Liver (tissue), 9 donors: ENCODE measurements around the gene TACSTD2. TPM values are rescaled to one million over a fixed set of nuclear protein-coding genes. Genes with fewer than 3 reads are reported as not detected.

Experiments used
- DNase-seq: peaks from one replicate; pipeline ENCODE4 v3.0.0-alpha.2; 2017; ENCODE audit warnings: low spot score
- H3K27ac ChIP-seq, 2 donors: one replicate each; pipeline ENCODE4 v1.7.0; 2013; ENCODE audit warnings: inconsistent platforms in 2 of 2, low read length in 2 of 2, control low read depth in 1 of 2, low read depth in 1 of 2, mild to moderate bottlenecking in 1 of 2
- H3K27me3 ChIP-seq, 4 donors: one replicate each; pipeline versions ENCODE4 v1.6.1 to v1.7.0; 2013; ENCODE audit warnings: low read length in 3 of 4, inconsistent platforms in 1 of 4, mild to moderate bottlenecking in 1 of 4, moderate library complexity in 1 of 4; ENCODE audit not compliant: control insufficient read depth in 4 of 4, insufficient read depth in 4 of 4
- H3K36me3 ChIP-seq, 4 donors: one replicate each; pipeline versions ENCODE4 v1.6.1 to v1.7.0; 2013; ENCODE audit warnings: low read length in 3 of 4, mild to moderate bottlenecking in 3 of 4, low read depth in 1 of 4, moderate library complexity in 1 of 4; ENCODE audit not compliant: control insufficient read depth in 4 of 4, insufficient read depth in 3 of 4
- H3K4me1 ChIP-seq, 4 donors: one replicate each; pipeline versions ENCODE4 v1.6.1 to v1.7.0; 2013; ENCODE audit warnings: low read length in 3 of 4, mild to moderate bottlenecking in 3 of 4, moderate library complexity in 1 of 4; ENCODE audit not compliant: control insufficient read depth in 4 of 4, insufficient read depth in 4 of 4
- H3K4me3 ChIP-seq, 3 donors: one replicate each; pipeline versions ENCODE4 v1.6.1 to v1.7.0; 2013; ENCODE audit warnings: low read length in 3 of 3, control low read depth in 1 of 3, low read depth in 1 of 3, mild to moderate bottlenecking in 1 of 3
- H3K9ac ChIP-seq, 2 donors: one replicate each; pipeline ENCODE4 v1.7.0; 2013; ENCODE audit warnings: low read length in 2 of 2, mild to moderate bottlenecking in 2 of 2, moderate library complexity in 2 of 2, control low read depth in 1 of 2, low read depth in 1 of 2
- H3K9me3 ChIP-seq, 4 donors: one replicate each; pipeline versions ENCODE4 v1.6.1 to v1.7.0; 2013; ENCODE audit warnings: low read length in 3 of 4; ENCODE audit not compliant: control insufficient read depth in 4 of 4
- EGR1 ChIP-seq, 2 donors: IDR thresholded peaks; 2 replicates each; pipeline ENCODE4 v1.6.1; 2016 to 2018; ENCODE audit warnings: antibody characterized with exemption in 2 of 2, low read depth in 2 of 2
- FOXA1 ChIP-seq: IDR thresholded peaks from 2 replicates; pipeline ENCODE4 v1.6.1; 2016; ENCODE audit warnings: antibody characterized with exemption
- FOXA2 ChIP-seq: IDR thresholded peaks from 2 replicates; pipeline ENCODE4 v1.6.1; 2016; ENCODE audit warnings: antibody characterized with exemption
- GABPA ChIP-seq, 2 donors: IDR thresholded peaks in 1 of 2; conservative IDR thresholded peaks in 1 of 2; 2 replicates each; pipeline ENCODE4 v1.6.1; 2016; ENCODE audit warnings: antibody characterized with exemption in 2 of 2, mild to moderate bottlenecking in 1 of 2, moderate library complexity in 1 of 2
- HNF4A ChIP-seq, 2 donors: conservative IDR thresholded peaks; 2 replicates each; pipeline ENCODE4 v1.6.1; 2016; ENCODE audit warnings: antibody characterized with exemption in 2 of 2, mild to moderate bottlenecking in 2 of 2
- HNF4G ChIP-seq: IDR thresholded peaks from 2 replicates; pipeline ENCODE4 v1.6.1; 2016; ENCODE audit warnings: antibody characterized with exemption
- JUND ChIP-seq, 2 donors: IDR thresholded peaks; 2 replicates each; pipeline ENCODE4 v1.6.1; 2016; ENCODE audit warnings: antibody characterized with exemption in 2 of 2
- NR2F2 ChIP-seq: IDR thresholded peaks from 2 replicates; pipeline ENCODE4 v1.6.1; 2016; ENCODE audit warnings: antibody characterized with exemption
- RAD21 ChIP-seq, 2 donors: IDR thresholded peaks; 2 replicates each; pipeline ENCODE4 v1.6.1; 2016; ENCODE audit warnings: antibody characterized with exemption in 2 of 2, mild to moderate bottlenecking in 2 of 2
- REST ChIP-seq: IDR thresholded peaks from 2 replicates; pipeline ENCODE4 v1.6.1; 2016; ENCODE audit warnings: antibody characterized with exemption, mild to moderate bottlenecking
- RXRA ChIP-seq, 2 donors: IDR thresholded peaks; 2 replicates each; pipeline ENCODE4 v1.6.1; 2017 to 2018; ENCODE audit warnings: antibody characterized with exemption in 2 of 2, mild to moderate bottlenecking in 1 of 2
- SP1 ChIP-seq: IDR thresholded peaks from 2 replicates; pipeline ENCODE4 v1.6.1; 2018; ENCODE audit warnings: antibody characterized with exemption, mild to moderate bottlenecking
- TAF1 ChIP-seq: conservative IDR thresholded peaks from 2 replicates; pipeline ENCODE4 v1.6.1; 2016; ENCODE audit warnings: antibody characterized with exemption, mild to moderate bottlenecking
- YY1 ChIP-seq: IDR thresholded peaks from 2 replicates; pipeline ENCODE4 v1.6.1; 2016; ENCODE audit warnings: antibody characterized with exemption, mild to moderate bottlenecking
- ZBTB33 ChIP-seq: IDR thresholded peaks from 2 replicates; pipeline ENCODE4 v1.6.1; 2016; ENCODE audit warnings: antibody characterized with exemption
- WGBS: extraction: QIAGEN DNeasy Blood & Tissue Kit; methylation state at CpG from one replicate; pipeline ENCODE4 v1.1.7; 2013; 5-methylcytosine and 5-hydroxymethylcytosine counted together
- polyA plus RNA-seq, 2 donors: library from polyadenylated mRNA; stranded (reverse) in 1 of 2; unstranded in 1 of 2; fragments of 200-250 nt in 1 of 2; fragments of >200 nt in 1 of 2; fragmentation: Nextera tagmentation in 1 of 2; extraction: Ambion mirVana in 1 of 2; gene quantifications; one replicate each; pipeline versions ENCODE4 v1.2.1 to v1.2.3, GENCODE V29; 2013 to 2015
- total RNA-seq, 2 donors: library from RNA; depleted of rRNA; stranded (reverse); fragments of >200 nt; gene quantifications; one replicate each; pipeline ENCODE4 v1.2.3, GENCODE V29; 2014
- TF ChIP-seq, protein P1 (sequence below): fragments of 150-350 bp; IDR thresholded peaks from 2 replicates; pipeline ENCODE4 v1.5.1; 2017; ENCODE audit warnings: improper control_type of control experiment, low read depth, low read length; ENCODE audit not compliant: missing input control
- TF ChIP-seq, protein P2 (sequence below): IDR thresholded peaks from 2 replicates; pipeline ENCODE4 v1.6.1; 2016; ENCODE audit warnings: antibody characterized with exemption
- TF ChIP-seq, protein P3 (sequence below): IDR thresholded peaks from 2 replicates; pipeline ENCODE4 v1.6.1; 2016; ENCODE audit warnings: antibody characterized with exemption
- donor health status: healthy.
- donor health status: healthy.
- donor health status: healthy.
- donor health status: healthy.
- donor health status: healthy.

TACSTD2 gene
- total and polyA plus RNA-seq, 4 donors, result 0.61 to 1.5 (median 1.1) TPM

DNA sequence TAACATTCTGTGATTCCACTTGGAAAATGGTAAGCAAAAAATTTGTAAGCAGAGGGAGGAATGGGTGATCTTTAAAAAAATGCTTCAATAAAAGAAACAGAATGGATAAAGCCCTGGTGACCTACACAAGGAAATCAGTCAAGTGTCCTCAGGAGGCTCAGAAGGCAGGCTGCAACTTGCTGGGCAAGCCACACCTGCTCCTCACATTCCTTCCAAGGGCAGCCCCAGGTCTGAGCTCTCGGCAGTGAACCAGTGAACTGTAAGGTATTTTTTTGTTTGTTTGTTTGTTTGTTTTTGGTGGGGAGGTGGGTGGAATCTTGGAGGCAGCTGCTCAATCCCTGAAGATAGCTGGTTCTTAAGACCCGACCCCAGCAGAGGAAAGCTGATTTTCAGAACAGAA lies 4.4 kb downstream of the TACSTD2 start:
- no peak overlapping the region for H3K27ac ChIP-seq
- 40% methylated on average over 2 of the region's 2 CpGs for WGBS
- no peak overlapping the region for H3K4me3 ChIP-seq
- H3K27me3 ChIP-seq, result peaks cover 2 to 11% (median 5%) of the 10 kb centered on the region in 4 donors
- TF ChIP-seq JUND (IDR thresholded peaks at IDR 0.05) (no peak), FOXA2 (no peak), HNF4G (no peak), SP1 (no peak), FOXA1 (no peak), HNF4A (conservative IDR thresholded peaks at IDR 0.05) (no peak), RAD21 (IDR thresholded peaks at IDR 0.05) (no peak), NR2F2 (no peak), TAF1 (no peak)
- TF ChIP-seq, protein P1, sequence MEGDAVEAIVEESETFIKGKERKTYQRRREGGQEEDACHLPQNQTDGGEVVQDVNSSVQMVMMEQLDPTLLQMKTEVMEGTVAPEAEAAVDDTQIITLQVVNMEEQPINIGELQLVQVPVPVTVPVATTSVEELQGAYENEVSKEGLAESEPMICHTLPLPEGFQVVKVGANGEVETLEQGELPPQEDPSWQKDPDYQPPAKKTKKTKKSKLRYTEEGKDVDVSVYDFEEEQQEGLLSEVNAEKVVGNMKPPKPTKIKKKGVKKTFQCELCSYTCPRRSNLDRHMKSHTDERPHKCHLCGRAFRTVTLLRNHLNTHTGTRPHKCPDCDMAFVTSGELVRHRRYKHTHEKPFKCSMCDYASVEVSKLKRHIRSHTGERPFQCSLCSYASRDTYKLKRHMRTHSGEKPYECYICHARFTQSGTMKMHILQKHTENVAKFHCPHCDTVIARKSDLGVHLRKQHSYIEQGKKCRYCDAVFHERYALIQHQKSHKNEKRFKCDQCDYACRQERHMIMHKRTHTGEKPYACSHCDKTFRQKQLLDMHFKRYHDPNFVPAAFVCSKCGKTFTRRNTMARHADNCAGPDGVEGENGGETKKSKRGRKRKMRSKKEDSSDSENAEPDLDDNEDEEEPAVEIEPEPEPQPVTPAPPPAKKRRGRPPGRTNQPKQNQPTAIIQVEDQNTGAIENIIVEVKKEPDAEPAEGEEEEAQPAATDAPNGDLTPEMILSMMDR, result no peak
- DNase-seq, result no peak
- H3K4me1 ChIP-seq, result peaks cover 0 to 17% (median 6%) of the 10 kb centered on the region in 4 donors
- no peak overlapping the region for H3K9ac ChIP-seq
- no peaks in the 10 kb centered on the region for H3K36me3 ChIP-seq
- H3K9me3 ChIP-seq, result no peaks in the 10 kb centered on the region

GRCh38 chr1:58571616-58572015 lies 5.4 kb downstream of the TACSTD2 start:
- H3K36me3 ChIP-seq, result no peaks in the 10 kb centered on the region
- H3K4me1 ChIP-seq, result peaks cover 0 to 6% (median 2%) of the 10 kb centered on the region in 4 donors
- no peak overlapping the region for H3K4me3 ChIP-seq
- H3K9ac ChIP-seq, result no peak overlapping the region
- H3K27me3 ChIP-seq, result peaks cover 0 to 9% (median 4%) of the 10 kb centered on the region in 4 donors
- H3K9me3 ChIP-seq, result no peaks in the 10 kb centered on the region
- no peak for DNase-seq
- H3K27ac ChIP-seq, result no peak overlapping the region
- no peak for TF ChIP-seq RXRA (IDR thresholded peaks at IDR 0.05)
- no peak for TF ChIP-seq TAF1
- no peak for TF ChIP-seq HNF4A (conservative IDR thresholded peaks at IDR 0.05)
- no peak for TF ChIP-seq SP1
- no peak for TF ChIP-seq RAD21 (IDR thresholded peaks at IDR 0.05)
- TF ChIP-seq HNF4G, result no peak
- no peak for TF ChIP-seq FOXA2
- no peak for TF ChIP-seq EGR1 (IDR thresholded peaks at IDR 0.05; ENCODE audit: low read depth in 2 of 2)
- TF ChIP-seq NR2F2, result no peak
- TF ChIP-seq ZBTB33, result no peak
- no peak for TF ChIP-seq YY1
- TF ChIP-seq JUND (IDR thresholded peaks at IDR 0.05), result no peak
- TF ChIP-seq FOXA1, result no peak
- TF ChIP-seq REST, result no peak
- TF ChIP-seq, protein P2, sequence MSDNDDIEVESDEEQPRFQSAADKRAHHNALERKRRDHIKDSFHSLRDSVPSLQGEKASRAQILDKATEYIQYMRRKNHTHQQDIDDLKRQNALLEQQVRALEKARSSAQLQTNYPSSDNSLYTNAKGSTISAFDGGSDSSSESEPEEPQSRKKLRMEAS, result no peak
- TF ChIP-seq GABPA (IDR thresholded peaks at IDR 0.05 in 1 of 2, conservative IDR thresholded peaks at IDR 0.05 in 1 of 2), result no peak
- TF ChIP-seq, protein P3, sequence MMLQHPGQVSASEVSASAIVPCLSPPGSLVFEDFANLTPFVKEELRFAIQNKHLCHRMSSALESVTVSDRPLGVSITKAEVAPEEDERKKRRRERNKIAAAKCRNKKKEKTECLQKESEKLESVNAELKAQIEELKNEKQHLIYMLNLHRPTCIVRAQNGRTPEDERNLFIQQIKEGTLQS, result no peak
- TF ChIP-seq, protein P1, result no peak
